Endothelial cell of umbilical vein (primary cell): ENCODE results near the gene CDH3. TPM values are rescaled to one million over a fixed set of nuclear protein-coding genes. Genes with fewer than 3 reads are reported as not detected.

Source experiments
- BruUV-seq: library from RNA; stranded (reverse); fragments of 400-500 nt; replicated peaks from 2 replicates; lab custom pipeline; 2021; lab: Mats Ljungman, UMichigan
- CTCF ChIA-PET: fragments of 300-600, 350-600 bp; sonication (Branson Sonifier 250); formaldehyde crosslinking; loops from one replicate; lab custom pipeline; 2021; ENCODE audit warnings: antibody characterized with exemption, inconsistent platforms; lab: Charles Lee
- POLR2A ChIA-PET: fragments of 300-600, 350-600 bp; sonication (Branson Sonifier 250); formaldehyde crosslinking; loops from one replicate; lab custom pipeline; 2021; ENCODE audit warnings: antibody characterized with exemption, inconsistent platforms; lab: Charles Lee
- DNase-seq: peaks from one replicate; pipeline ENCODE4 v3.0.0-alpha.2; 2011; ENCODE audit warnings: low read depth, low spot score
- FAIRE-seq: peaks from 2 replicates; lab custom pipeline; 2011; peaks lifted over from hg19 to GRCh38; lab: Jason Lieb, UNC
- H2AFZ ChIP-seq: 2 replicates; pipeline ENCODE4 v1.6.0; 2012; ENCODE audit warnings: low read depth, low read length, control low read depth, inconsistent platforms
- H3K27ac ChIP-seq: 2 replicates; pipeline ENCODE4 v1.5.1; 2011; ENCODE audit warnings: low read depth, mild to moderate bottlenecking, control low read depth, low read length, moderate library complexity; ENCODE audit not compliant: insufficient read depth
- H3K27me3 ChIP-seq, 2 experiments: 2 replicates each; pipeline versions ENCODE4 v1.6.0 to v1.6.1; 2011; ENCODE audit warnings: low read length in 2 of 2, mixed read lengths in 1 of 2; ENCODE audit not compliant: control insufficient read depth in 2 of 2, insufficient read depth in 2 of 2
- H3K36me3 ChIP-seq, 2 experiments: 2 replicates in 1 of 2; 3 replicates in 1 of 2; pipeline ENCODE4 v1.5.1; 2011; ENCODE audit warnings: low read length in 2 of 2, mild to moderate bottlenecking in 1 of 2, moderate library complexity in 1 of 2; ENCODE audit not compliant: control insufficient read depth in 2 of 2, insufficient read depth in 2 of 2; ENCODE audit errors: extremely low read depth in 1 of 2
- H3K4me1 ChIP-seq: 3 replicates; pipeline ENCODE4 v1.5.1; 2011; ENCODE audit warnings: mild to moderate bottlenecking, low read length; ENCODE audit not compliant: control insufficient read depth, insufficient read depth; ENCODE audit errors: extremely low read depth
- H3K4me2 ChIP-seq: 2 replicates; pipeline ENCODE4 v1.6.1; 2011; ENCODE audit warnings: low read length, control low read depth, mixed read lengths; ENCODE audit not compliant: insufficient read depth
- H3K4me3 ChIP-seq, 3 experiments: fragments of 200-600 bp in 1 of 3; sonication (generic), shearing (Covaris generic) in 1 of 3; replicated peaks in 1 of 3; 2 replicates each; pipeline ENCODE4 v1.5.1; 2011 to 2016; ENCODE audit warnings: control low read depth in 3 of 3, low read length in 3 of 3, mild to moderate bottlenecking in 2 of 3, inconsistent platforms in 1 of 3, low read depth in 1 of 3, moderate library complexity in 1 of 3; ENCODE audit not compliant: insufficient read depth in 1 of 3
- H3K79me2 ChIP-seq: 2 replicates; pipeline ENCODE4 v1.6.0; 2012; ENCODE audit warnings: low read length, inconsistent platforms; ENCODE audit not compliant: control insufficient read depth, insufficient read depth
- H3K9ac ChIP-seq: replicated peaks from 2 replicates; pipeline ENCODE3; 2011; ENCODE audit warnings: low read length, control low read depth; ENCODE audit not compliant: insufficient read depth; ENCODE audit errors: extremely low read depth
- H3K9me1 ChIP-seq: replicated peaks from 3 replicates; pipeline ENCODE4 v1.6.0; 2011; ENCODE audit warnings: mild to moderate bottlenecking, low read length; ENCODE audit not compliant: control insufficient read depth, insufficient read depth; ENCODE audit errors: extremely low read depth
- H3K9me3 ChIP-seq: replicated peaks from 2 replicates; pipeline ENCODE4 v1.5.1; 2012; ENCODE audit warnings: low read length, inconsistent platforms; ENCODE audit not compliant: control insufficient read depth, insufficient read depth
- H4K20me1 ChIP-seq: replicated peaks from 2 replicates; pipeline ENCODE3; 2011; ENCODE audit warnings: mild to moderate bottlenecking, low read length; ENCODE audit not compliant: control insufficient read depth, insufficient read depth; ENCODE audit errors: extremely low read depth
- EZH2 ChIP-seq: IDR thresholded peaks from 2 replicates; pipeline ENCODE4 v1.6.1; 2012; ENCODE audit warnings: borderline replicate concordance, low read depth, mild to moderate bottlenecking, moderate library complexity, low read length, inconsistent platforms; ENCODE audit not compliant: severe bottlenecking
- FOS ChIP-seq: IDR thresholded peaks from 2 replicates; pipeline ENCODE4 v1.6.1; 2011; ENCODE audit warnings: mild to moderate bottlenecking, low read length, moderate library complexity, borderline replicate concordance; ENCODE audit not compliant: insufficient read depth
- GATA2 ChIP-seq: IDR thresholded peaks from 2 replicates; pipeline ENCODE4 v1.7.0; 2011; ENCODE audit warnings: low read depth, mild to moderate bottlenecking, moderate library complexity, mixed read lengths, low read length; ENCODE audit not compliant: insufficient read length, insufficient read depth
- JUN ChIP-seq: IDR thresholded peaks from 2 replicates; pipeline ENCODE4 v1.6.1; 2011; ENCODE audit warnings: borderline replicate concordance, low read depth; ENCODE audit not compliant: insufficient read length, insufficient read depth
- MYC ChIP-seq: IDR thresholded peaks from one replicate; pipeline ENCODE4 v1.6.1; 2011; ENCODE audit warnings: mild to moderate bottlenecking, low read depth, low read length
- POLR2A ChIP-seq: IDR thresholded peaks from 2 replicates; pipeline ENCODE4 v1.6.1; 2012; ENCODE audit warnings: low read depth, mild to moderate bottlenecking, control low read depth, low read length
- POLR2AphosphoS5 ChIP-seq: IDR thresholded peaks from 2 replicates; pipeline ENCODE4 v1.6.1; 2012; ENCODE audit warnings: low read depth, mild to moderate bottlenecking, control low read depth, low read length, moderate library complexity; ENCODE audit not compliant: insufficient read depth
- dilution Hi-C: fragments of 300-500 bp; cut with MboI; formaldehyde crosslinking; loops from one replicate; pipeline ENCODE4 v1.15.0; 2019; ENCODE audit warnings: low sequenced_read_pairs; ENCODE audit not compliant: extremely low pct_ligation_motif_present
- intact Hi-C: fragments of 100-400 bp; cut with micrococcal nuclease; formaldehyde crosslinking; loops from one replicate; pipeline ENCODE4 v1.10.0; 2022
- polyA plus RNA-seq, 4 experiments: library from polyadenylated mRNA; depleted of rRNA in 3 of 4; stranded (reverse) in 3 of 4; unstranded in 1 of 4; fragments of >200 nt; gene quantifications; 2 replicates each; pipeline versions ENCODE4 v1.2.1 to v1.2.3, GENCODE V29; 2011 to 2012; ENCODE audit warnings: missing spikeins in 1 of 4
- total RNA-seq: library from RNA; stranded (reverse); gene quantifications from 2 replicates; pipeline ENCODE4 v1.2.3, GENCODE V29; 2021
- TF ChIP-seq, protein P1 (sequence below): IDR thresholded peaks from 2 replicates; pipeline ENCODE4 v1.6.1; 2011; ENCODE audit not compliant: insufficient read depth, insufficient read length
- TF ChIP-seq, protein P2 (sequence below), 2 donors: IDR thresholded peaks; 1 replicate in 1 of 2; 2 replicates in 1 of 2; pipeline ENCODE4 v1.5.1; 2011; ENCODE audit warnings: low read length in 2 of 2, mild to moderate bottlenecking in 2 of 2, moderate library complexity in 2 of 2, control low read depth in 1 of 2, inconsistent platforms in 1 of 2, low read depth in 1 of 2; ENCODE audit not compliant: insufficient read depth in 1 of 2; ENCODE audit errors: extremely low read depth in 1 of 2

CDH3 gene
- total and polyA plus RNA-seq, 2 donors (not counting 3 experiments of a cell fraction or from before 2014, with no cell fraction given), result 0.03 TPM; not detected in 1

DNA sequence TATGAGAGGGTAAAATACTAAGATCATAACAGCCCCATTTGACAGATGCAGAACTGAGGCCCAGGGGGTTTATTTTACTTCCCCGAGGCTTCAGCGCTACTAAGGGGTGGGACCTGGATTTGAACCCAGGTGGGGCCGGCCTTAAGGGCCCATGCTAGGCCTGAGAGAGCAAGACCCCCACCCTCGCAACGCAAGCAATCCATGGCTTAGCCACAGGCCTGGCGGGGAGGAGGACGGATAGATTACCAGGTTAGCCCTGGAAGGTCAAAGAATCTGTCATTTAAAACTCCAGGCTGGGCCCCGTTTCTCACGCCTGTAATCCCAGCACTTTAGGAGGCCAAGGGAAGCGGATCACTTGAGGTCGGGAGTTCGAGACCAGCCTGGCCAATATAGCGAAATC, 1.9 kb upstream of the CDH3 start:
- no peak overlapping the region for H3K4me3 ChIP-seq
- ChIA-PET CTCF (no interaction called here), POLR2A (no interaction called here)
- dilution Hi-C loops (no loop called here), intact Hi-C loops (no loop called here)
- no peak overlapping the region for H3K27ac ChIP-seq
- H4K20me1 ChIP-seq, result no peaks in the 10 kb centered on the region
- no peaks in the 10 kb centered on the region for H3K36me3 ChIP-seq
- no peak overlapping the region for H3K4me2 ChIP-seq
- H2AFZ ChIP-seq, result no peak overlapping the region
- H3K27me3 ChIP-seq, result peaks cover 39 to 53% of the 10 kb centered on the region in 2 experiments
- H3K79me2 ChIP-seq, result no peaks in the 10 kb centered on the region
- FAIRE-seq (no peak), DNase-seq (no peak)
- no peaks in the 10 kb centered on the region for H3K9me3 ChIP-seq
- TF ChIP-seq GATA2, result no peak
- TF ChIP-seq POLR2A, result no peak
- no peak for TF ChIP-seq MYC
- TF ChIP-seq FOS, result no peak
- TF ChIP-seq JUN, result no peak
- TF ChIP-seq POLR2AphosphoS5, result no peak
- TF ChIP-seq EZH2, result no peak
- TF ChIP-seq, protein P1, sequence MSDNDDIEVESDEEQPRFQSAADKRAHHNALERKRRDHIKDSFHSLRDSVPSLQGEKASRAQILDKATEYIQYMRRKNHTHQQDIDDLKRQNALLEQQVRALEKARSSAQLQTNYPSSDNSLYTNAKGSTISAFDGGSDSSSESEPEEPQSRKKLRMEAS, result no peak
- TF ChIP-seq, protein P2, sequence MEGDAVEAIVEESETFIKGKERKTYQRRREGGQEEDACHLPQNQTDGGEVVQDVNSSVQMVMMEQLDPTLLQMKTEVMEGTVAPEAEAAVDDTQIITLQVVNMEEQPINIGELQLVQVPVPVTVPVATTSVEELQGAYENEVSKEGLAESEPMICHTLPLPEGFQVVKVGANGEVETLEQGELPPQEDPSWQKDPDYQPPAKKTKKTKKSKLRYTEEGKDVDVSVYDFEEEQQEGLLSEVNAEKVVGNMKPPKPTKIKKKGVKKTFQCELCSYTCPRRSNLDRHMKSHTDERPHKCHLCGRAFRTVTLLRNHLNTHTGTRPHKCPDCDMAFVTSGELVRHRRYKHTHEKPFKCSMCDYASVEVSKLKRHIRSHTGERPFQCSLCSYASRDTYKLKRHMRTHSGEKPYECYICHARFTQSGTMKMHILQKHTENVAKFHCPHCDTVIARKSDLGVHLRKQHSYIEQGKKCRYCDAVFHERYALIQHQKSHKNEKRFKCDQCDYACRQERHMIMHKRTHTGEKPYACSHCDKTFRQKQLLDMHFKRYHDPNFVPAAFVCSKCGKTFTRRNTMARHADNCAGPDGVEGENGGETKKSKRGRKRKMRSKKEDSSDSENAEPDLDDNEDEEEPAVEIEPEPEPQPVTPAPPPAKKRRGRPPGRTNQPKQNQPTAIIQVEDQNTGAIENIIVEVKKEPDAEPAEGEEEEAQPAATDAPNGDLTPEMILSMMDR (IDR thresholded peaks at IDR 0.05; ENCODE audit: extremely low read depth in 1 of 2, insufficient read depth in 1 of 2, low read depth in 1 of 2, low read length in 2 of 2), result no peak
- H3K4me1 ChIP-seq, result no peaks in the 10 kb centered on the region
- no peak overlapping the region for H3K9ac ChIP-seq
- H3K9me1 ChIP-seq, result no peaks in the 10 kb centered on the region
- BruUV-seq, result no TSS peak
